Sigmoid colon (tissue), 7 donors: ENCODE data around the gene ASB5. TPM values are rescaled to one million over a fixed set of nuclear protein-coding genes. Genes with fewer than 3 reads are reported as not detected.

ENCODE experiments used
- DNase-seq: peaks from one replicate; pipeline ENCODE4 v3.0.0-alpha.2; 2019
- H3K27ac ChIP-seq, 4 donors: fragments of 200-600 bp; sonication (generic); one replicate each; pipeline ENCODE4 v1.5.1; 2016 to 2019; ENCODE audit warnings: mild to moderate bottlenecking in 1 of 4
- H3K27me3 ChIP-seq, 3 donors: fragments of 200-600 bp; sonication (generic); one replicate each; pipeline ENCODE4 v1.5.1; 2019; ENCODE audit warnings: mild to moderate bottlenecking in 1 of 3
- H3K36me3 ChIP-seq, 4 donors: fragments of 200-600 bp; sonication (generic); one replicate each; pipeline ENCODE4 v1.5.1; 2016 to 2019
- H3K4me1 ChIP-seq, 4 donors: fragments of 200-600 bp; sonication (generic); one replicate each; pipeline ENCODE4 v1.5.1; 2017 to 2019
- H3K4me3 ChIP-seq, 4 donors: fragments of 200-600 bp; sonication (generic); one replicate each; pipeline ENCODE4 v1.5.1; 2017 to 2019; ENCODE audit warnings: mild to moderate bottlenecking in 2 of 4, moderate library complexity in 1 of 4
- H3K9me3 ChIP-seq, 4 donors: fragments of 200-600 bp in 3 of 4; sonication (generic) in 3 of 4; one replicate each; pipeline versions ENCODE4 v1.5.1 to v1.6.1; 2013 to 2019
- EP300 ChIP-seq, 4 donors: sonication (generic); formaldehyde crosslinking; IDR thresholded peaks; one replicate each; pipeline ENCODE4 v1.6.1; 2017; ENCODE audit warnings: antibody characterized with exemption in 4 of 4
- POLR2A ChIP-seq, 2 donors: fragments of 450-650 bp; IDR thresholded peaks; one replicate each; pipeline ENCODE4 v1.6.1; 2016; ENCODE audit warnings: antibody characterized with exemption in 2 of 2, mild to moderate bottlenecking in 2 of 2, moderate library complexity in 2 of 2
- POLR2AphosphoS5 ChIP-seq, 4 donors: sonication (generic); formaldehyde crosslinking; IDR thresholded peaks; one replicate each; pipeline ENCODE4 v1.6.1; 2017; ENCODE audit warnings: antibody characterized with exemption in 4 of 4
- WGBS, 2 donors: extraction: QIAGEN DNeasy Blood & Tissue Kit; methylation state at CpG; one replicate each; pipeline ENCODE4 v1.1.7; 2013; 5-methylcytosine and 5-hydroxymethylcytosine counted together
- intact Hi-C: fragments of 100-400 bp; cut with DNase I; formaldehyde crosslinking; loops from one replicate; pipeline ENCODE4 v1.15.1; 2023
- polyA plus RNA-seq, 3 donors: library from polyadenylated mRNA; stranded (reverse); fragments of 200-250 nt; gene quantifications; one replicate each; pipeline ENCODE4 v1.2.3, GENCODE V29; 2013
- total RNA-seq, 4 donors: library from RNA; depleted of rRNA; stranded (reverse); fragments of >200 nt; gene quantifications; one replicate each; pipeline ENCODE4 v1.1.0, GENCODE V29; 2016
- TF ChIP-seq, protein P1 (sequence below), 4 experiments: fragments of 450-650 bp in 3 of 4; fragments of 200-600 bp in 1 of 4; IDR thresholded peaks; one replicate each; pipeline ENCODE4 v1.5.1; 2016 to 2019; ENCODE audit warnings: antibody characterized with exemption in 4 of 4, mild to moderate bottlenecking in 3 of 4, moderate library complexity in 2 of 4
- donor health status: healthy with polysubstance abuse.
- donor health status: Bipolar disorder and iron deficiency.
- donor health status: healthy.

Gene ASB5
- total and polyA plus RNA-seq, 7 donors = 0.29 to 69.2 (median 35.2) TPM; not detected in 1

DNA sequence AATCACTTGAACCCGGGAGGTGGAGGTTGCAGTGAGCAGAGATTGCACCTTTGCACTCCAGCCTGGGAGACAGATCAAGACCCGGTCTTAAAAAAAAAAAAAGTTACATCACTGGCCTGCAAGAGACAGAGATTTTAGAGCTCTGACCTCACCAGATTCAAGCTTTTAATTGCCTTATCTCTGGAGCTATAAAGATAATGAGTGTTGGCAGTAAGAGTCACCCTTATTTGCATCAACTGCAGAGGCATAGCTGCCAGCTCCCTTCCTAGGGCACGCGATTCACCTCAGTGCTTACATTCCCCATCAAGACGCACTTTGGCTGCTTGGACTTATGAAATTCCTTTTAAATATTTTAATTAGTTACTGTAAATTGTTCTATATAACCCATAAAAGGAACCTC, 61.2 kb downstream of the ASB5 start:
- no peak overlapping the region for H3K27ac ChIP-seq
- WGBS, 2 donors = 15 to 71% methylated on average over 5 of the region's 5 CpGs
- intact Hi-C loops = no loop called here
- no peaks in the 10 kb centered on the region for H3K9me3 ChIP-seq
- no peak overlapping the region for H3K4me3 ChIP-seq
- H3K36me3 ChIP-seq = no peaks in the 10 kb centered on the region
- no peaks in the 10 kb centered on the region for H3K27me3 ChIP-seq
- DNase-seq = no peak
- peaks cover 0 to 4% (median 0%) of the 10 kb centered on the region in 4 donors for H3K4me1 ChIP-seq
- no peak for TF ChIP-seq POLR2AphosphoS5 (IDR thresholded peaks at IDR 0.05)
- TF ChIP-seq, protein P1, sequence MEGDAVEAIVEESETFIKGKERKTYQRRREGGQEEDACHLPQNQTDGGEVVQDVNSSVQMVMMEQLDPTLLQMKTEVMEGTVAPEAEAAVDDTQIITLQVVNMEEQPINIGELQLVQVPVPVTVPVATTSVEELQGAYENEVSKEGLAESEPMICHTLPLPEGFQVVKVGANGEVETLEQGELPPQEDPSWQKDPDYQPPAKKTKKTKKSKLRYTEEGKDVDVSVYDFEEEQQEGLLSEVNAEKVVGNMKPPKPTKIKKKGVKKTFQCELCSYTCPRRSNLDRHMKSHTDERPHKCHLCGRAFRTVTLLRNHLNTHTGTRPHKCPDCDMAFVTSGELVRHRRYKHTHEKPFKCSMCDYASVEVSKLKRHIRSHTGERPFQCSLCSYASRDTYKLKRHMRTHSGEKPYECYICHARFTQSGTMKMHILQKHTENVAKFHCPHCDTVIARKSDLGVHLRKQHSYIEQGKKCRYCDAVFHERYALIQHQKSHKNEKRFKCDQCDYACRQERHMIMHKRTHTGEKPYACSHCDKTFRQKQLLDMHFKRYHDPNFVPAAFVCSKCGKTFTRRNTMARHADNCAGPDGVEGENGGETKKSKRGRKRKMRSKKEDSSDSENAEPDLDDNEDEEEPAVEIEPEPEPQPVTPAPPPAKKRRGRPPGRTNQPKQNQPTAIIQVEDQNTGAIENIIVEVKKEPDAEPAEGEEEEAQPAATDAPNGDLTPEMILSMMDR (IDR thresholded peaks at IDR 0.05) = no peak

DNA sequence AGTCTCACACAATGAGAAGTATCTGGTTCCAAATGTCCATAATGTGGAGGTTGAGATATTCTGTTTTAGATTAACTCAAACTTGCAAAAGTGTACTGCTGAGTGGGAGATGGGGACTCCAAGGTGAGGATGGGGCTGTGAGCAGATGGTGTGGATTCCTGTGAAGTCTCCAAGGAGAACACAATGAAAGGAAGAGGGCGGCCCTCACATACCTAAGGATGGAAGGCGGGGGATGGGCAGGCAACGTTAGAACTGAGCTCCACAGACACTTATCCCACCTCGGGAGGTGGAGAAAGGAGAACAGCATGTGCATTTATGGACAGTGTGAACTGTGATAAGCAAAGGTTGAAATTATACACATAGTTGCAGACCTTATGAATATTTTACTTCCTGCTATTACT, 63.7 kb downstream of the ASB5 start:
- intact Hi-C loops = no loop called here
- whole genome bisulfite sequencing, 2 donors = 61 to 70% methylated on average over 4 of the region's 4 CpGs
- no peak for DNase-seq
- TF ChIP-seq POLR2AphosphoS5 (IDR thresholded peaks at IDR 0.05) (no peak), EP300 (IDR thresholded peaks at IDR 0.05) (no peak), POLR2A (IDR thresholded peaks at IDR 0.05) (no peak)
- TF ChIP-seq, protein P1 (IDR thresholded peaks at IDR 0.05) = no peak
- H3K9me3 ChIP-seq = no peaks in the 10 kb centered on the region
- H3K27me3 ChIP-seq = no peaks in the 10 kb centered on the region
- H3K4me1 ChIP-seq = peaks cover 0 to 4% (median 0%) of the 10 kb centered on the region in 4 donors
- H3K36me3 ChIP-seq = no peaks in the 10 kb centered on the region
- no peak overlapping the region for H3K27ac ChIP-seq
- no peak overlapping the region for H3K4me3 ChIP-seq

DNA sequence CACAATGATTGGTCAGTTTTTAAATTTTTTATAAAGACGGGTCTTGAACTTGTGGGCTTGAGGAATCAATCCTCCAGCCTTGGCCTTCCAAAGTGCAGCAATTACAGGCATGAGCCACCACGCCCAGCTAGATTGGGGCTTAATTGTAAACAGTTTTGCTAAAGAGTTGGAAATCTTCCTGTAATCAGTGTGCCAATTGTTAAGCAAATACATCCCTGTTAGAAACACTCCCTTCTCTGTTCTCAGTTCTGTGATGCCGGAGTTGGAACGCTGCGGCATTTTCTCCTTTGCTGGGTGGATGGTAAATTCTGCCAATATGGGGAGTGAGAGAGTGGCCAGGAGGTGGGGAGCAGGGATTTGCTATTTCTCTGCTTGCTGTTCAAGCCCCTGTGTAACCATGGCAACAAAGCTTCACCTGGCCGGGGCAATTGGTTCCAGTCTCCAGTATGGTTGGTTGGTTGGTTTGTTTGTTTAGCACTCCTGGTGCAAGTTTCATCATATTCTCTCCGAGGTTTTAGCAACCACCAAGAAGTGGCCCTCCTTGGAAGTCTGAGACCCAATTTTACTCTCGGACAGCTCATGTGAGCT, 70.6 kb downstream of the ASB5 start:
- TF ChIP-seq EP300 (IDR thresholded peaks at IDR 0.05) = no peak
- TF ChIP-seq POLR2AphosphoS5 (IDR thresholded peaks at IDR 0.05) = no peak
- TF ChIP-seq POLR2A (IDR thresholded peaks at IDR 0.05) = no peak
- TF ChIP-seq, protein P1 (IDR thresholded peaks at IDR 0.05) = no peak
- peak; percentile 30 for DNase-seq
- Histone ChIP-seq H3K36me3 (no peaks in the 10 kb centered on the region), H3K9me3 (no peaks in the 10 kb centered on the region), H3K4me3 (no peak overlapping the region), H3K27me3 (no peaks in the 10 kb centered on the region), H3K27ac (no peak overlapping the region), H3K4me1 (peaks cover 0 to 10% (median 6%) of the 10 kb centered on the region in 4 donors)
- intact Hi-C loops = loop anchor here (5.0 to 10.0 kb wide), 2 partner anchors 76 to 119 kb away; partner anchors contain the start of gene SPCS3
- WGBS, 2 donors = 19 to 72% methylated on average over 8 of the region's 8 CpGs

DNA sequence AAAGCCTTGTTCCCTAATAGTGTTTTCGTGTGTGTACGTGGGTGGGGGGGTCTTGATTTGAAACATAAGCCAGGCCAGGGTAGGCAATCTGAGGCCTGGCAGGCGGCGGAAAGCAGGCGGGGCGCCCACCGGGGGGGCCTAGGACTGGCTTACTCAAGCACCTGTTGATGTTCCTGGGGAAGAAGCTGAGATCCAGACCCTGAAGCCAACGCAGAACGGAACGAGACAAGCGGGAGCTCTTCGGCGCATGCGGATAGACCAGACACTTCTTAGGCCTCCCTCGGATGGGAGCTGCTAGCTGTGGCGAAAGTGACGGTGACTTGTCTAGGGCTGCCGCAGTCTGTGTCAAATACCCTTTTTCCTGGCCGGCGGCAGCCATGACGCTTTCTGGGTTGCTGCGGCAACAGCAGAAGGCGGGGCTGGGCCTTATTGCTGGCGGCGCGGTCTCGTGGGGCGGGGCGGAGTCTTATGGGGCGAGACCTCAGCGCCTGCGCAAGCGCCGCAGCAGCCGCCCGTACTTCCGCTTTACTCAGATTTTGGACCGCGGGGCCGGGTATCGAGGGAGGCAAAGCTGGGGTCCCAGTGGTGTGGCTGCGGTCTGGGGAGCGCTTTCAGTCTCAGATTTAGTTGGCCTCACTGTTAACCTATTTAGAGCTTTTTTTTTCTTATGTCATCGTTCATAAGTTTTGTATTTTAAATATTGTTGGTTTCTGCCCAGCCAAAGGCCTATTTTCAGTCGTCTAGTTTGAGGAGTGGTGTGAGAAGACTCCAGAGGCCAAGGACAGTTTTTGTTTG, 73.6 kb downstream of the ASB5 start, which contains the start of gene SPATA4:
Gene SPATA4, minus strand, starts transcription at position 402 of the 795 bp plus-strand sequence. Its CDS starts 23 bp downstream, at position 379.
- TF ChIP-seq POLR2AphosphoS5 (IDR thresholded peaks at IDR 0.05) (peak; percentile 68 to 84 (median 80)), EP300 (IDR thresholded peaks at IDR 0.05) (peak in 1 of 4 donors; percentile 29), POLR2A (IDR thresholded peaks at IDR 0.05) (peak; percentile 45 to 52)
- TF ChIP-seq, protein P1 (IDR thresholded peaks at IDR 0.05) = no peak
- Histone ChIP-seq H3K27ac (peak within 1 kb of the TSS; percentile 80 to 89 (median 84)), H3K4me3 (peak within 1 kb of the TSS; percentile 44 to 68 (median 64)), H3K9me3 (no peaks in the 10 kb centered on the region), H3K4me1 (peaks cover 0 to 18% (median 13%) of the 10 kb centered on the region in 4 donors), H3K36me3 (no peaks in the 10 kb centered on the region), H3K27me3 (no peaks in the 10 kb centered on the region)
- DNase-seq = peak; percentile 97
- intact Hi-C loops = loop anchor here (5.0 to 10.0 kb wide), 2 partner anchors 79 to 122 kb away; partner anchors contain the start of gene SPCS3
- 1% methylated on average over 45 of the region's 45 CpGs for WGBS, 2 donors
